ENCODE measurements around the gene SOX6.
"Not testable (repeated sequence)": the region's sequence is repeated elsewhere in the genome, so short reads cannot be mapped to it uniquely, and the experiment has no call there.

SOX6 gene

GRCh38 chr11:16082095-16083055, 274.0 kb downstream of the SOX6 start:
- H3K4me1 Mint-ChIP-seq (ENCODE audit: low read depth): no peaks in the 10 kb centered on the region
- no peak for DNase-seq (ENCODE audit: low spot score)
- no peak overlapping the region for H3K27ac Mint-ChIP-seq
- H3K4me3 Mint-ChIP-seq: no peak overlapping the region
- H3K9me3 Mint-ChIP-seq: peaks cover 3% of the 10 kb centered on the region
- H3K27me3 Mint-ChIP-seq (ENCODE audit: low read depth): no peaks in the 10 kb centered on the region
- no peaks in the 10 kb centered on the region for H3K36me3 Mint-ChIP-seq (ENCODE audit: low read depth)

DNA sequence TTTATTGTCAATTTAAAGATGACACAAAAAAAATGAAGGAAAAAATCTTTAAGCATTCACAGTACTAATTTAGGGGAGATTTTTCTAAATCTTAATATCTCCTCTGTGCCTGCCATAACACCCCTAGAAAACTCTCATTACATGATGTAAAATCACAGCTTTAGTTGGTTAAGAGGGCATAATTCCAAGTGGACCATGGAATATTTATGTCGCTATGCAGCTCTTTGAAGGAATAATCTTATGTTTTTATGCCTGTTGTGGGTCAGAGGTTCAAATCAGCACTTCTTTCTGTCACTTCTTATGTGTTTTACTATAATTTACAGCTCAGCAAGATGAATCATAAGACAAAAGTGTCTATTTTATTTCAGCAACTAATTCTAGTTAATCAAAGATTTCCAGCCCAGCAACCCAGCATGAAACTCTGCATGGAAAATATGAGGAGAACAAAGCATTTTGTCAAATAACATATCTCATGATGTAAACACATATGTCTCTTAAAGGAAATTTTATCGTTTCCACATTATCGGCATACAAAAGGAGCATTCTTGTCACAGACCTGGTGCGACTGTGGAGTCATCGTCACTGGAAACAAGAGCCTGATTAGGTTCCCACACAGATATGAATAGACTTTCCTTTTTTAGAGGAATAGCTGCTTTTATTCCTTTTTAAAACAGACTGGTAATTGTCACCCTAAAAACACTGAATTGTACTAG, 274.8 kb downstream of the SOX6 start:
- Mint-ChIP-seq H3K27ac (no peak overlapping the region), H3K27me3 (ENCODE audit: low read depth) (no peaks in the 10 kb centered on the region), H3K4me3 (no peak overlapping the region), H3K36me3 (ENCODE audit: low read depth) (no peaks in the 10 kb centered on the region), H3K9me3 (peaks cover 4% of the 10 kb centered on the region), H3K4me1 (ENCODE audit: low read depth) (no peaks in the 10 kb centered on the region)
- DNase-seq (ENCODE audit: low spot score): no peak

GRCh38 chr11:16080688-16081381, 275.5 kb downstream of the SOX6 start:
- H3K9me3 Mint-ChIP-seq: peaks cover 4% of the 10 kb centered on the region
- no peaks in the 10 kb centered on the region for H3K36me3 Mint-ChIP-seq (ENCODE audit: low read depth)
- H3K4me1 Mint-ChIP-seq (ENCODE audit: low read depth): no peaks in the 10 kb centered on the region
- DNase-seq (ENCODE audit: low spot score): no peak
- H3K4me3 Mint-ChIP-seq: no peak overlapping the region
- no peaks in the 10 kb centered on the region for H3K27me3 Mint-ChIP-seq (ENCODE audit: low read depth)
- H3K27ac Mint-ChIP-seq: no peak overlapping the region

DNA sequence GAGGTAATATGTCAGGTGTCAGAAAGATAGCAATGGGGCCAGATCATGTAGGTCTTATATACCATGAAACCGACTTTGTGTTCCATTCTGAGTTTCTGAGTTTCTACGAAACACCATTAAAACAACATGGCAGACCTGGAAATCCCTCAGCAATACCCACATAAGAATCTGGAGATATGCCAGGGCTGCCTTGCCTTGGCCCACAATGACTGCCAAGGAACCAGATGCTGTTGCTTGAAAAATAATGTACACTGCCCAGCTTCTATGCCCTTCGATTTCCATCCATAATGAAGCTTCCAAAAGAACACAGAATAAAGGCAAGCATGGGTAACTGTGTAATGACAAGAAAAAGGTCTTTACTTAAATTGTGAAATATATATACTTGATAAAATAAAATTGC, 277.4 kb downstream of the SOX6 start:
- Mint-ChIP-seq H3K4me1 (ENCODE audit: low read depth) (no peaks in the 10 kb centered on the region), H3K27me3 (ENCODE audit: low read depth) (no peaks in the 10 kb centered on the region), H3K4me3 (no peak overlapping the region), H3K36me3 (ENCODE audit: low read depth) (no peaks in the 10 kb centered on the region), H3K9me3 (peaks cover 18% of the 10 kb centered on the region), H3K27ac (no peak overlapping the region)
- no peak for DNase-seq (ENCODE audit: low spot score)

GRCh38 chr11:16070573-16070972, 285.8 kb downstream of the SOX6 start:
- H3K4me1 Mint-ChIP-seq (ENCODE audit: low read depth): no peaks in the 10 kb centered on the region
- no peak overlapping the region for H3K27ac Mint-ChIP-seq
- H3K36me3 Mint-ChIP-seq (ENCODE audit: low read depth): no peaks in the 10 kb centered on the region
- H3K4me3 Mint-ChIP-seq: no peak overlapping the region
- no peaks in the 10 kb centered on the region for H3K27me3 Mint-ChIP-seq (ENCODE audit: low read depth)
- no peak for DNase-seq (ENCODE audit: low spot score)
- H3K9me3 Mint-ChIP-seq: peaks cover 22% of the 10 kb centered on the region

DNA sequence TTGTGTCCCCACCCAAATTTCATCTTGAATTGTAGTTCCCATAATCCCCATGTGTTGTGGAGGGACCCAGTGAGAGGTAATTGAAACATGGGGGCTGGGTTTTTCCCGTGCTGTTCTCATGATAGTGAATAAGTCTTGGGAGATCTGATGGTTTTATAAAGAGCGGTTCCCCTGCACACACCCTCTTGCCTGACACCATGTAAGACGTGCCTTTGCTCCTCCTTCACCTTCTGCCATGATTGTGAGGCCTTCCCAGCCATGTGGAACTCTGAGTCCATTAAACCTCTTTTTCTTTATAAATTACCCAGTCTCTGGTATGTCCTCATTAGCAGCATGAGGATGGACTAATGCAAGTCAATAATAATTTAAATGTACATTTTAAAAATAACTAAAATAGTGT, 289.1 kb downstream of the SOX6 start:
- not testable (repeated sequence) for H3K27ac Mint-ChIP-seq; H3K4me1 Mint-ChIP-seq (ENCODE audit: low read depth); H3K27me3 Mint-ChIP-seq (ENCODE audit: low read depth); H3K36me3 Mint-ChIP-seq (ENCODE audit: low read depth); DNase-seq (ENCODE audit: low spot score); H3K9me3 Mint-ChIP-seq; H3K4me3 Mint-ChIP-seq

- H3K36me3 Mint-ChIP-seq (ENCODE audit: low read depth): no peaks in the 10 kb centered on the region
- H3K27ac Mint-ChIP-seq: no peak overlapping the region
- H3K9me3 Mint-ChIP-seq: peaks cover 5% of the 10 kb centered on the region
- DNase-seq (ENCODE audit: low spot score): no peak
- no peak overlapping the region for H3K4me3 Mint-ChIP-seq
- H3K4me1 Mint-ChIP-seq (ENCODE audit: low read depth): no peaks in the 10 kb centered on the region
- no peaks in the 10 kb centered on the region for H3K27me3 Mint-ChIP-seq (ENCODE audit: low read depth)
Observed at GRCh38 chr11:16059332-16059731, 297.0 kb downstream of the SOX6 start.

DNA sequence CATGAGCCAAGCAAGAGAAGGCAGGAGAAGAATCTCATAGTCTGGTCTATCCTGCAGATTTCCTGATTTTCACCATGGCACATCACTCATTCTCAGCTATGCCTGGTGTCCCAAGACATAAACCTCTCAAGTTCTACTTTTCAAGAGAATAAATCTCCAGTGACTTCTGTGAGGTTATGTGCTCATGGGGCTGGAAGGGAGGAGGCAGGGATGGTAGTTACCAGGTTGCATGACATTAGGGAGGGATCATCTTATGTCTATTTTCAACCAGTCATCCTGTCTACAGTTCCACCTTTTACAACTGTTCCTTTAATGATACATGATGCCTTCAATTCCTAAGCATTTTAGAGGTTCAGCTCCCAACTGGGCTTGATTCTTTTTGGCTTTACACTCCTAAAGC, 297.7 kb downstream of the SOX6 start:
- DNase-seq (ENCODE audit: low spot score): no peak
- H3K27me3 Mint-ChIP-seq (ENCODE audit: low read depth): no peaks in the 10 kb centered on the region
- H3K4me1 Mint-ChIP-seq (ENCODE audit: low read depth): no peaks in the 10 kb centered on the region
- no peaks in the 10 kb centered on the region for H3K36me3 Mint-ChIP-seq (ENCODE audit: low read depth)
- H3K4me3 Mint-ChIP-seq: no peak overlapping the region
- H3K27ac Mint-ChIP-seq: no peak overlapping the region
- H3K9me3 Mint-ChIP-seq: peaks cover 5% of the 10 kb centered on the region

GRCh38 chr11:16052750-16053149, 303.6 kb downstream of the SOX6 start:
- no peaks in the 10 kb centered on the region for H3K36me3 Mint-ChIP-seq (ENCODE audit: low read depth)
- no peaks in the 10 kb centered on the region for H3K9me3 Mint-ChIP-seq
- no peak for DNase-seq (ENCODE audit: low spot score)
- H3K27me3 Mint-ChIP-seq (ENCODE audit: low read depth): no peaks in the 10 kb centered on the region
- no peaks in the 10 kb centered on the region for H3K4me1 Mint-ChIP-seq (ENCODE audit: low read depth)
- H3K27ac Mint-ChIP-seq: no peak overlapping the region
- H3K4me3 Mint-ChIP-seq: no peak overlapping the region

- no peaks in the 10 kb centered on the region for H3K4me1 Mint-ChIP-seq (ENCODE audit: low read depth)
- no peak for DNase-seq (ENCODE audit: low spot score)
- H3K9me3 Mint-ChIP-seq: no peaks in the 10 kb centered on the region
- no peaks in the 10 kb centered on the region for H3K27me3 Mint-ChIP-seq (ENCODE audit: low read depth)
- H3K4me3 Mint-ChIP-seq: no peak overlapping the region
- H3K36me3 Mint-ChIP-seq (ENCODE audit: low read depth): no peaks in the 10 kb centered on the region
- no peak overlapping the region for H3K27ac Mint-ChIP-seq
Observed at GRCh38 chr11:16049611-16050010, 306.7 kb downstream of the SOX6 start.

DNA sequence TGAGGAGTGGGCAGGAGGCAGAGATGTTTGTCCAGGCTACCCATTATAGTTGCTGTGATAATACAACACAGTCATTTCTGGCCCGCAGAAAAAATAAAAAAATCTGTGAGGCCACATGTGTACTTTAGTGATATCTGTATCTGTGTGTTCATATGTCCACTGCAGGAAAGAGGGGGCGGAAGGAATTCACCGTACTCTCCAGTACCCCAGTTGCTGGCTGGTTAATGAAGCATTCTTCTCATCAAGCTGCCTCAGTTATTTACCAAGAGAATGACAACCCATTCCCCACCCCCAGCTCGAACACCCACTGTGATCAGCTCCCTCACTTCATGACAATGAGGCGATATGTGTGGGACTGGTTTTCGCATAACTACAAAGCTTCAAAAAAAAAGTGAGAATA, 309.3 kb downstream of the SOX6 start:
- no peak for DNase-seq (ENCODE audit: low spot score)
- no peaks in the 10 kb centered on the region for H3K27me3 Mint-ChIP-seq (ENCODE audit: low read depth)
- H3K4me3 Mint-ChIP-seq: no peak overlapping the region
- no peaks in the 10 kb centered on the region for H3K4me1 Mint-ChIP-seq (ENCODE audit: low read depth)
- H3K27ac Mint-ChIP-seq: no peak overlapping the region
- no peaks in the 10 kb centered on the region for H3K9me3 Mint-ChIP-seq
- H3K36me3 Mint-ChIP-seq (ENCODE audit: low read depth): no peaks in the 10 kb centered on the region

- H3K27ac Mint-ChIP-seq: no peak overlapping the region
- H3K27me3 Mint-ChIP-seq (ENCODE audit: low read depth): no peaks in the 10 kb centered on the region
- H3K36me3 Mint-ChIP-seq (ENCODE audit: low read depth): no peaks in the 10 kb centered on the region
- H3K9me3 Mint-ChIP-seq: no peaks in the 10 kb centered on the region
- no peaks in the 10 kb centered on the region for H3K4me1 Mint-ChIP-seq (ENCODE audit: low read depth)
- H3K4me3 Mint-ChIP-seq: no peak overlapping the region
- DNase-seq (ENCODE audit: low spot score): no peak
Observed at GRCh38 chr11:16043617-16044016, 312.7 kb downstream of the SOX6 start.

DNA sequence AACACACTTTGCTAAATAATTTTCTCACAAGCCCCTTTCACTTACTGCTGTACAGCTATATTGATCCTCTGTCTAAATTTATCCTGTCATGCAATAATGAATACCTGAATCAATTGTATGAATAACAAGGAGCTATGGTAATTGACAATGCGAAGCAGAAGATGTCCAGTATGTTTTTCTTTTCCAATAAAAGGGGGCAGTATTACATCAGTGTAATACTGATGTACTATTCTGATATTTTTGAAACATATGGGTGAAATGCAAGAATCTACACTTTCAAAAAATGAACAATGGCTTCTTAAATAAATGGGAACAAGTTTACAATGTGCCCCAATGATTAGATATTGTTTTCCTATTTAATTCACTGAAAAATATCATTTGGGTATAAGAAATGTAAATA, 315.1 kb downstream of the SOX6 start:
- H3K4me3 Mint-ChIP-seq: no peak overlapping the region
- H3K36me3 Mint-ChIP-seq (ENCODE audit: low read depth): no peaks in the 10 kb centered on the region

DNA sequence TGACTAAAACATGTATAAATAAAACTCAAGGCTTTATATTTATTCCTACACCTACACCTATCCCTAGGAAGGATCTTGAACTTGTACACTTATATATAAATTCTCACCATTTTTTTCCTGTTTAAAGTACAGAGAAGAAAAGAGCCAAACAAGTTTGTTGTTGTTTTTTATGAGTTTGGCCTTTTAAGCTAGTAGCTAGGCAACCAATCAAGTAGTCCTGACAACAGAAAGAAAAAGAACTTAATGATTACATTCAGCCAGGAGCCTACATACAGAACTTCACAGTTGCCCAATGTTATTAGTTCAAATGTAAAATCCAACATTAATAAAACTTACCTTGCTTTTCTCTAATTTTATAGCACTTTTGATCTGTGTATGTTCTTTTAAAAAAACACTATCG, 316.2 kb downstream of the SOX6 start:
- H3K4me1 Mint-ChIP-seq (ENCODE audit: low read depth): no peaks in the 10 kb centered on the region
- no peaks in the 10 kb centered on the region for H3K9me3 Mint-ChIP-seq
- no peak overlapping the region for H3K27ac Mint-ChIP-seq
- DNase-seq (ENCODE audit: low spot score): no peak
- H3K36me3 Mint-ChIP-seq (ENCODE audit: low read depth): no peaks in the 10 kb centered on the region
- no peaks in the 10 kb centered on the region for H3K27me3 Mint-ChIP-seq (ENCODE audit: low read depth)
- no peak overlapping the region for H3K4me3 Mint-ChIP-seq

More for the DNA sequence above, 315.1 kb downstream of the SOX6 start:
- H3K27me3 Mint-ChIP-seq (ENCODE audit: low read depth): no peaks in the 10 kb centered on the region
- H3K4me1 Mint-ChIP-seq (ENCODE audit: low read depth): no peaks in the 10 kb centered on the region
- DNase-seq (ENCODE audit: low spot score): no peak
- no peaks in the 10 kb centered on the region for H3K9me3 Mint-ChIP-seq
- H3K27ac Mint-ChIP-seq: no peak overlapping the region

Measured in T-helper 2 cell treated with Interferon-gamma antibody and Interleukin-4, amounts not matched to agents 5 μg/mL and 100 μg/mL, for 36 hours (primary cell).